Activated CD8-positive, alpha-beta T cell treated with anti-CD3 and anti-CD28 coated beads, Interleukin-2, amount 10 ng/mL, durations not matched to agents 7 days and 5 days (primary cell): ENCODE data around the gene CHCHD5. TPM values are rescaled to one million over a fixed set of nuclear protein-coding genes. Genes with fewer than 3 reads are reported as not detected.
"Not testable (repeated sequence)": the region's sequence is repeated elsewhere in the genome, so short reads cannot be mapped to it uniquely, and the experiment has no call there.

Experiments
- ATAC-seq: fragments of 150-1000 bp; cut with Tn5 transposase; one replicate; pipeline ENCODE4 v1.10.0; 2021; ENCODE audit warnings: moderate library complexity
- CTCF ChIA-PET: fragments of 350-600 bp; sonication (Branson Sonifier 250); formaldehyde crosslinking; loops from one replicate; lab custom pipeline; 2021; ENCODE audit warnings: antibody characterized with exemption; lab: Charles Lee
- POLR2A ChIA-PET: fragments of 350-600 bp; sonication (Branson Sonifier 250); formaldehyde crosslinking; loops from one replicate; lab custom pipeline; 2021; ENCODE audit warnings: antibody characterized with exemption; lab: Charles Lee
- DNase-seq: peaks from one replicate; pipeline ENCODE4 v3.0.0-alpha.2; 2020
- H3K27ac Mint-ChIP-seq: one replicate; pipeline ENCODE4 v1.8.0; 2021; ENCODE audit warnings: mild to moderate bottlenecking, mixed read lengths
- H3K27me3 Mint-ChIP-seq: one replicate; pipeline ENCODE4 v1.8.0; 2021; ENCODE audit warnings: low read depth, mixed read lengths
- H3K36me3 Mint-ChIP-seq: one replicate; pipeline ENCODE4 v1.8.0; 2021; ENCODE audit warnings: low read depth, mixed read lengths
- H3K4me1 Mint-ChIP-seq: one replicate; pipeline ENCODE4 v1.8.0; 2021; ENCODE audit warnings: low read depth, mixed read lengths
- H3K4me3 Mint-ChIP-seq: one replicate; pipeline ENCODE4 v1.8.0; 2021; ENCODE audit warnings: mild to moderate bottlenecking, mixed read lengths
- H3K9me3 Mint-ChIP-seq: one replicate; pipeline ENCODE4 v1.8.0; 2022; ENCODE audit warnings: mixed read lengths; ENCODE audit not compliant: insufficient read depth
- total RNA-seq, 2 experiments: library from RNA; stranded (reverse); gene quantifications; one replicate each; pipeline ENCODE4 v1.2.3, GENCODE V29; 2021

The CHCHD5 gene
- total RNA-seq, 2 experiments from 2014 or later: 32.4 to 35.4 TPM

- ChIA-PET CTCF (interaction anchor here (0.8 to 1.2 kb wide), 2 partner anchors 14 to 17 kb away, joined by 3 to 7 read pairs; no protein-coding TSS in a partner anchor), POLR2A (no interaction called here)
- no peak overlapping the region for H3K27ac Mint-ChIP-seq
- no peak overlapping the region for H3K4me3 Mint-ChIP-seq
- DNase-seq: no peak
- no peak for ATAC-seq
- no peaks in the 10 kb centered on the region for H3K27me3 Mint-ChIP-seq
- no peaks in the 10 kb centered on the region for H3K4me1 Mint-ChIP-seq
- no peaks in the 10 kb centered on the region for H3K9me3 Mint-ChIP-seq
- peaks cover 67% of the 10 kb centered on the region for H3K36me3 Mint-ChIP-seq
Measured at GRCh38 chr2:112566104-112566503, 18.3 kb upstream of the CHCHD5 start.

- DNase-seq, H3K4me3 Mint-ChIP-seq, H3K27ac Mint-ChIP-seq, H3K9me3 Mint-ChIP-seq, POLR2A ChIA-PET, H3K27me3 Mint-ChIP-seq, H3K4me1 Mint-ChIP-seq, ATAC-seq: not testable (repeated sequence)
- H3K36me3 Mint-ChIP-seq: peaks cover 69% of the 10 kb centered on the region
- CTCF ChIA-PET: interaction anchor here (1.2 kb wide), 1 partner anchor 15 kb away, joined by 3 read pairs; no protein-coding TSS in a partner anchor
Measured at GRCh38 chr2:112566508-112566907, 17.9 kb upstream of the CHCHD5 start.

DNA sequence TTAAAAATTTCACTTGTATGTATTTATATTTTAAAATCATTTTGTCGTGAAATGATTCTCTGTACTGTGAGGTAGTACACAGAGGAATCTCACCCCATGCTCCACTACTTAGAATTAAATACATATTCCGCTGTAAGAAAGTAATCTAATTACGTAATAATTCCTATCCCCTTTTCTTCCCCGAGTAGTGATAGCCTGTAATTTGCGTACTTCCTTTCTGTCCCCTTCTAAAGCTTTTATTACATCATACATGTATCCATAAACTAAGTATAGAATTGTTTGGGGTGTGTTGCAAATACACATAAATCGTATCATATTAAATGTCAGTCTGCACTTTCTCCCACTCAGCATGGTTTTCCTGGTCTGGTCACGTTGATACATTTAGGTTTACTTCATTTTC lies 12.4 kb upstream of the CHCHD5 start:
- ATAC-seq: no peak
- Mint-ChIP-seq H3K27ac (no peak overlapping the region), H3K36me3 (peaks cover 70% of the 10 kb centered on the region), H3K4me3 (no peak overlapping the region), H3K27me3 (no peaks in the 10 kb centered on the region), H3K9me3 (no peaks in the 10 kb centered on the region), H3K4me1 (no peaks in the 10 kb centered on the region)
- POLR2A ChIA-PET: no interaction called here
- no peak for DNase-seq
- CTCF ChIA-PET: interaction anchor here (1.0 kb wide), 1 partner anchor 28 kb away, joined by 4 read pairs; no protein-coding TSS in a partner anchor

DNA sequence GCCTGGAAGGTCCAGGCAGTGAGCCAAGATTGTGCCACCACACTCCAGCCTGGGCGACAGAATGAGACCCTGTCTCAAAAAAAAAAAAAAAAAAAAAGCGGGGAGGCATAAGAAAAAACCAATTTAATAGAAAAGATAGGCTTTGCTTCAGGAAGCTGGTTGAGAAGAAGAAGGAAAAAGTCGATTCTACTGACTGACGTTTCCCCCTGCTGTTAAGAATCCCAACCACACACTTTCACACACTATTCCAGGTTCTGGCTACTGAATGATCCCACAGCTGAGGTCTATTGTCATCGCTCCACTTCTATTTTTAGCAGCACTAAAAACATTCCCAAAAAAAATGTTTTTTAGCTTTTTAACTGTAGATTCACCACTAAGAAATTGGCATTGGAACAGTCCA lies 6.7 kb upstream of the CHCHD5 start:
- ChIA-PET POLR2A (no interaction called here), CTCF (interaction anchor here (0.7 to 0.9 kb wide), 2 partner anchors 32 to 97 kb away, joined by 3 read pairs; no protein-coding TSS in a partner anchor)
- peaks cover 4% of the 10 kb centered on the region for H3K4me1 Mint-ChIP-seq
- DNase-seq (no peak), ATAC-seq (no peak)
- no peak overlapping the region for H3K4me3 Mint-ChIP-seq
- no peaks in the 10 kb centered on the region for H3K9me3 Mint-ChIP-seq
- H3K27ac Mint-ChIP-seq: no peak overlapping the region
- H3K36me3 Mint-ChIP-seq: peaks cover 24% of the 10 kb centered on the region
- no peaks in the 10 kb centered on the region for H3K27me3 Mint-ChIP-seq

GRCh38 chr2:112579241-112579640 lies 5.2 kb upstream of the CHCHD5 start:
- ATAC-seq (no peak), DNase-seq (no peak)
- no peaks in the 10 kb centered on the region for H3K27me3 Mint-ChIP-seq
- H3K4me1 Mint-ChIP-seq: peaks cover 13% of the 10 kb centered on the region
- peaks cover 20% of the 10 kb centered on the region for H3K36me3 Mint-ChIP-seq
- CTCF ChIA-PET: no interaction called here
- POLR2A ChIA-PET: no interaction called here
- no peaks in the 10 kb centered on the region for H3K9me3 Mint-ChIP-seq
- H3K27ac Mint-ChIP-seq: no peak overlapping the region
- H3K4me3 Mint-ChIP-seq: no peak overlapping the region

DNA sequence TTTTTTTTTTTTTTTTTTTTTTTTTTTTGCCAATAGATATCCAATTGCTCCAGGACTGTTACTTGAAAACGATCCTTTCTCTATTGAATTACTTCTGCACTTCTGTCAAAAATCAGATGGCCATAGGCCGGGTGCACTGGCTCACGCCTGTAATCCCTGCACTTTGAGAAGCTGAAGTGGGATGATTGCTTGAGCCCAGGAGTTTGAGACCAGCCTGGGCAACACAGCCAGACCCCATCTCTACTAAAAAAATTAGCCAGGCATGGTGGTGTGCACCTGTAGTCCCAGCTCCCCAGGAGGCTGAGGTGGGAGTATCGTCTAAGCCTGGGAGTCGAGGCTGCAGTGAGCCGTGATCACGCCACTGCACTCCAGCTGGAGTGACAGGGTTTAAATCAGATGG lies 4.3 kb upstream of the CHCHD5 start:
- Mint-ChIP-seq H3K4me1 (peaks cover 16% of the 10 kb centered on the region), H3K9me3 (no peaks in the 10 kb centered on the region), H3K36me3 (peaks cover 15% of the 10 kb centered on the region), H3K27ac (no peak overlapping the region), H3K4me3 (no peak overlapping the region), H3K27me3 (no peaks in the 10 kb centered on the region)
- POLR2A ChIA-PET: no interaction called here
- ATAC-seq (no peak), DNase-seq (no peak)
- CTCF ChIA-PET: no interaction called here

- Mint-ChIP-seq H3K9me3 (no peaks in the 10 kb centered on the region), H3K4me3 (peak overlapping the region; percentile 15), H3K27me3 (no peaks in the 10 kb centered on the region), H3K36me3 (peaks cover 15% of the 10 kb centered on the region), H3K27ac (peak overlapping the region; percentile 62), H3K4me1 (peaks cover 29% of the 10 kb centered on the region)
- ChIA-PET CTCF (interaction anchor here (1.1 to 3.2 kb wide), 6 partner anchors 8 to 145 kb away, joined by 3 to 24 read pairs (median 6); no protein-coding TSS in a partner anchor), POLR2A (no interaction called here)
- peak; percentile 63 for DNase-seq
- ATAC-seq: peak; percentile 3
Measured at GRCh38 chr2:112582314-112582746, 2.1 kb upstream of the CHCHD5 start.

DNA sequence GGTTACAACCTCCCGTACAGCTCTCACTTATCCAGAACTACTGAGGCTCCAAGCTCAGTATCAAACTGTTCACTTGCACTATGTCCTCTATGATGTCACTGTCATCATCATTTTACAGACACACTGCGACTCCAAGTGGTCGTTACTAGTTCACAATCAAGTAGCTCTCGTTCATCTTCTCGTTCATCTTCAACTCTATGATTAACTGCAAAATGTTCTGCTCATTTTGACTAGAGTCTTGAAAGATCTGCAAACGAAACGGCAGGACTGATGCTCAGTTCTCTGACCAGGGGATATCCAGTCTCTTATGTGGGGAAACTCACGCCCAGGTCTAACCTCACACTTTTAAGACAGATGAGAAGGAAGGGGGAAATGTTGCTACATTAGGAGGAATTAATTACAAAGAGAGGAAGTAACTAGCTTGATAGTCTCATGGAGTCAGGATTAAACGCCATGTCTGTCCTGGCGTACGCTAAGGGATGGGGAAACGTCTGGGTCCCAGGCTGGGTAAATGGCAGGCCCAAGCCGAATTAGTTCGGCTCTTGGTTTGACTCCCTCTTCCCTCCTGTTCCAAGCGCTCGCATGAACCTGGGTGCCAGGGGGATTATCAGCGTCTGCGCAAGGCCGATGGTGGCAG lies 794 bp upstream of the CHCHD5 start:
- peak overlapping the region; percentile 95 for H3K4me3 Mint-ChIP-seq
- peak overlapping the region; percentile 99 for H3K27ac Mint-ChIP-seq
- DNase-seq: peak; percentile 28
- no peaks in the 10 kb centered on the region for H3K27me3 Mint-ChIP-seq
- ChIA-PET CTCF (interaction anchor here (0.8 to 3.2 kb wide), 17 partner anchors 10 to 528 kb away, joined by 3 to 24 read pairs (median 4); partner anchors contain the start of genes TMEM87B and ZC3H8), POLR2A (interaction anchor here (0.8 to 1.8 kb wide), 7 partner anchors 39 to 591 kb away, joined by 3 to 8 read pairs (median 3); partner anchors contain the start of gene SLC20A1)
- no peaks in the 10 kb centered on the region for H3K9me3 Mint-ChIP-seq
- ATAC-seq: no peak
- peaks cover 29% of the 10 kb centered on the region for H3K4me1 Mint-ChIP-seq
- H3K36me3 Mint-ChIP-seq: peaks cover 19% of the 10 kb centered on the region

GRCh38 chr2:112584891-112585250 lies 462 bp downstream of the CHCHD5 start:
- Mint-ChIP-seq H3K4me1 (peaks cover 29% of the 10 kb centered on the region), H3K27me3 (no peaks in the 10 kb centered on the region), H3K4me3 (peak overlapping the region; percentile 95), H3K27ac (peak overlapping the region; percentile 99), H3K36me3 (peaks cover 23% of the 10 kb centered on the region), H3K9me3 (no peaks in the 10 kb centered on the region)
- CTCF ChIA-PET: interaction anchor here (0.7 to 3.2 kb wide), 9 partner anchors 11 to 142 kb away, joined by 3 to 24 read pairs (median 5); no protein-coding TSS in a partner anchor
- DNase-seq: no peak
- no peak for ATAC-seq
- POLR2A ChIA-PET: interaction anchor here (0.8 to 2.0 kb wide), 10 partner anchors 9 to 142 kb away, joined by 3 to 5 read pairs (median 4); partner anchors contain the start of gene POLR1B

DNA sequence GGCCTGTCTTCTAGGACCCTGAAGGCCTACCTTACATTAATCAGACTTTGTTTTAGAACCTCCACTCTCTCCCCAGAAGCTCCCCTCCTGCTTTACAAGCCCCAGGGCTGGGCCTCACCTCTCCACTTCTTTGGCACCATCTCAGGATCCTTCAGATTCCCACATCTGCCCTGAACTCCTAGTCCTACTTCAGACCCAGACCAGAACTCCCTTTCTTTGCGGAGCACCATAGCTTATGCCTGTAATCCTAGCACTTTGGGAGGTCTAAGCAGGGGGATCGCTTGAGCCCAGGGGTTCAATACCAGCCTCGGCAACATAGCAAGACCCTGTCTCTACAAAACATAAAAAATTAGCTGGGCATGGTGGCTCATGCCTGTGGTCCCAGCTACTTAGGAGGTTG lies 991 bp downstream of the CHCHD5 start:
- DNase-seq: no peak

DNA sequence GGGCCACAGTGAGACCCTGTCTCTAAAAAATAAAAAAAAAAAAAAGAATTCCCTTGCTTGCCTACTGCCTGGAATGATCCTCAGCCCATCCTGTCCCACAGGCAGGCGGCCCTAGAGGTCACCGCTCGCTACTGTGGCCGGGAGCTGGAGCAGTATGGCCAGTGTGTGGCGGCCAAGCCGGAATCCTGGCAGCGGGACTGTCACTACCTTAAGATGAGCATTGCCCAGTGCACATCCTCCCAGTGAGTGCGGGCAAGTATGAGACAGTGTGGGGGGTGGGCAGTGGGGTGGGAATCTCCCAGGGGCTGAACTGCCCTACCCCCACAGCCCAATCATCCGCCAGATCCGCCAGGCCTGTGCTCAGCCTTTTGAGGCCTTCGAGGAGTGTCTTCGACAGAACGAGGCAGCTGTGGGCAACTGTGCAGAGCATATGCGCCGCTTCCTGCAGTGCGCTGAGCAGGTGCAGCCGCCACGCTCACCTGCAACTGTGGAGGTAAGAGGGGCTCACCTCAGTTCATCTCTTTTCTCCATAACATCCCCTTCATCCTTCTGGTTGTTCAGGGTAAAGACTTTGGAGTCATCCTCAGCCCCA lies 1.6 kb downstream of the CHCHD5 start:
- ChIA-PET CTCF (no interaction called here), POLR2A (interaction anchor here (1.0 to 2.0 kb wide), 4 partner anchors 41 to 141 kb away, joined by 3 to 5 read pairs (median 4); partner anchors contain the start of gene POLR1B)
- Mint-ChIP-seq H3K36me3 (peaks cover 23% of the 10 kb centered on the region), H3K27ac (peak overlapping the region; percentile 44), H3K4me3 (peak overlapping the region; percentile 14), H3K4me1 (peaks cover 29% of the 10 kb centered on the region), H3K27me3 (no peaks in the 10 kb centered on the region), H3K9me3 (no peaks in the 10 kb centered on the region)
- ATAC-seq: no peak
- no peak for DNase-seq

More for the DNA sequence above, 991 bp downstream of the CHCHD5 start:
- peaks cover 23% of the 10 kb centered on the region for H3K36me3 Mint-ChIP-seq
- ATAC-seq: no peak
- H3K27ac Mint-ChIP-seq: peak overlapping the region; percentile 99
- no peaks in the 10 kb centered on the region for H3K9me3 Mint-ChIP-seq
- CTCF ChIA-PET: interaction anchor here (0.7 to 2.8 kb wide), 6 partner anchors 11 to 142 kb away, joined by 3 to 18 read pairs (median 5); no protein-coding TSS in a partner anchor
- peaks cover 29% of the 10 kb centered on the region for H3K4me1 Mint-ChIP-seq
- peak overlapping the region; percentile 95 for H3K4me3 Mint-ChIP-seq
- no peaks in the 10 kb centered on the region for H3K27me3 Mint-ChIP-seq
- POLR2A ChIA-PET: interaction anchor here (0.8 to 2.0 kb wide), 9 partner anchors 10 to 141 kb away, joined by 3 to 5 read pairs (median 4); partner anchors contain the start of gene POLR1B
